ENCODE results near the gene NELL1.

Gene NELL1

DNA sequence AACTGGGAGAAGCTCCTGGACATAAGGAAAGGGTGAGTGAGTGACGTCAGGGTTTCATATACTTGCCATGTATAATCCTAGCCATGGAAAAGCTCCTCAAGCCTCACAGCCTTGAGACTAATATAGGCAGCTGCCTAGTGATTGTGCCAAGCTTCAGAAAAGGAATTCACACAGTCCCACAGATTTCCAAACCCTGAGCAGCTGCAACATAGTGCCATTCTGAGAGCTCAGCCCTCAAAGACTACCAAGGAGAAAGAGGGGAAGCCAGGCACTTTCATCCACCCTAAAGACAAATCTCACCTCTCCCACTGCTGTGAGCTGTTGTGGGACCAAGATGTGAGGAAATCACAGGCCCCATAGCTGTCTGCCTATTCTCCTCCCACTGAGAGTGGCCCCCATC is 815.6 kb downstream of the NELL1 start:
- DNase-seq (ENCODE audit: low read depth in 2 of 2), result no peak

- no peak for DNase-seq (ENCODE audit: low read depth in 2 of 2)
Observed at GRCh38 chr11:21485426-21485825, 816.0 kb downstream of the NELL1 start.

DNA sequence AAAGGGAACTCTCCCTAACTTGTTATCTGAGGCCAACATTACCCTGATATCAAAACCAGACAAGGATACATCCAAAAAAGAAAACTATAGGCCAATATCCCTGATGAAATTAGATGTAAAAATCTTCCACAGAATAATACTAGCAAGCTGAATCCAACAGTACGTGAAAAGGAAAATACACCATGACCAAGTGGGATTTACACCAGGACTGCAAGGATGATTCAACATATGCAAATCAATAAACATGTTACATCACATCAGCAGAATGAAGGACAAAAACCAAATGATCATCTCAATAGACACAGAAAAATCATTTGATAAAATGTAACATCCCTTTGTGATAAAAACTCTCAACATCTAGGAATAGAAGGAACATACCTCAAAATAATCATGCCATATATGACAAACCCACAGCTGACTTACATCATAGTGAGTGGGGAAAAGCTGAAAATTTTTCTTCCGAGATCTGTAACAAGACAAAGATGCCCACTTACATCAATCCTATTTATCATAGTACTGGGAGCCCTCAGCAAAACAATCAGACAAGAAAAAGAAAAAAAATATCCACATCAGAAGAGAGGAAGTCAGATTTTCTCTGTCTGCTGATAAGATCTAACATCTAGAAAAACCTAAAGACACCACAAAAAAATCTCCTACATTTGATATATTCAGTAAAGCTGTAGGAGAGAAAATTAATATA is 820.2 kb downstream of the NELL1 start:
- no peak for DNase-seq (ENCODE audit: low read depth in 2 of 2)

DNA sequence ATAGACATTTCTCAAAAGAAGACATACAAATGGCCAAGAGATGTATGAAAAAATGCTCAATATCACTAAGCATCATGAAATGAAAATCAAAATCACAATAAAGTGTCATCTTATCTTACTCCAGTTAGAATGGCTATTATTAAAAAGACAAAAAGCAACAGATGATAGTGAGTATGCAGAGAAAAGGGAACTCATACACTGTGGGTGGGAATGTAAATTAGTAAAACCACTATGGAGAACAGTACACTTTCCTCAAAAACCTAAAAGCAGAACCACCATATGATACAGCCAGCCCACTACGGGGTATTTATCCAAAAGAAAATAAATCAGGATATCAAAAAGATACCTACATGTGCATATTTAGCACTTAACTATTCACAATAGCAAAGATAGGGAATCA is 823.5 kb downstream of the NELL1 start:
- DNase-seq (ENCODE audit: low read depth in 2 of 2), result no peak

- no peak for DNase-seq (ENCODE audit: low read depth in 2 of 2)
Observed at GRCh38 chr11:21494946-21495345, 825.6 kb downstream of the NELL1 start.

DNA sequence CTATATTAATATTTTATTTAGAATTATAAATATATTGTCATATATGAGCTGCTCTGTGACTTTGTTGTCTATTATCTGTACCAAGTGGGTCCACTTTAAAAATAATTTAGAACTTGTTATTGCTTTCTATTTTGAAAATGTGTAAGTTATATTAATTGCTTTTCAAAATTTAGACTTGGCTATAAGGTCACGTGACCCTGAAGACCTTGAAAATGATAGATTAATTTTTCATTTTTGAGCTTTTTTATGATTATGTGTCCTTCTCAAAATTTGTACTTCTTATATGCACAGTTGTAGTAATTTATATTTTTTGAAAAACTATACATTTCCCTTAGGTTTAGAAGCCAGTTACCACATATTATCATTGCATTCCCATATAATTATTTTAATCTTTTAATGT is 826.5 kb downstream of the NELL1 start:
- DNase-seq (ENCODE audit: low read depth in 2 of 2), result no peak

DNA sequence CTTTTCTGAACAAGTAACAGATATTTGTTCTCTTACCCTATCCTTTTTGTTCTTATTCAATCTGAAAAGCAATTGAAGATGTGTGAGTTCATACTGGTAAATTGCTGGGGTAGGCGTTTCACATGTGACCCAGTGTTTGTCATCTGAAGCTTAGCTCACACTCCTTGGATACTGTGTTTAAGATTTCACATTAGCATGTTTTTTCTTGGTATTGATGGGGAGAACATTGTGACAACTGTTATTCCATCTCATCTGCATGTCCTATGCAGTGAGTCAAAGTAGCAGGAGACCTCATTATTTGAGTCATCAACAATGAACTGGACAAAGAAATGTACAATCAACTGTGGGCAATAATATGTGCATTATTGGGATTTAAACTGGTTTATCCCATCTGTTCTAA is 831.9 kb downstream of the NELL1 start:
- no peak for DNase-seq (ENCODE audit: low read depth in 2 of 2)

DNA sequence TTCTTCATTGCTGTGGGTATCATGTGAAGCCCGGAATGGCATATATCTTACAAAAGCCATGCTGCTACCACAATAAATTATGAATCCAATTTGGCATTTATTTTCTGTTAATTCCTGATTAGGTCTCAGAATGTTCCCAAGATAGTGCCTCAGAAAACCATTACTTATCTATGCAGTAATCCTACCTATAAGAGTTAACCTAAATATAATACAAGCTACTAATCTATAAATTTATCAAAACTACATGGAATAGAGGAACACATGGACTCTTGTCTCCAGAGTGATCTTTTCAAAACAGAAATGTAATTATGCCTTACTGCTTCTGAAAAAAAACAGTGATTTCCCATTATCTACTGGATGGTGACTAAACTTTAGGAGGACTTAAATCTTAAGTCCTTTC is 835.7 kb downstream of the NELL1 start:
- no peak for DNase-seq (ENCODE audit: low read depth in 2 of 2)

DNA sequence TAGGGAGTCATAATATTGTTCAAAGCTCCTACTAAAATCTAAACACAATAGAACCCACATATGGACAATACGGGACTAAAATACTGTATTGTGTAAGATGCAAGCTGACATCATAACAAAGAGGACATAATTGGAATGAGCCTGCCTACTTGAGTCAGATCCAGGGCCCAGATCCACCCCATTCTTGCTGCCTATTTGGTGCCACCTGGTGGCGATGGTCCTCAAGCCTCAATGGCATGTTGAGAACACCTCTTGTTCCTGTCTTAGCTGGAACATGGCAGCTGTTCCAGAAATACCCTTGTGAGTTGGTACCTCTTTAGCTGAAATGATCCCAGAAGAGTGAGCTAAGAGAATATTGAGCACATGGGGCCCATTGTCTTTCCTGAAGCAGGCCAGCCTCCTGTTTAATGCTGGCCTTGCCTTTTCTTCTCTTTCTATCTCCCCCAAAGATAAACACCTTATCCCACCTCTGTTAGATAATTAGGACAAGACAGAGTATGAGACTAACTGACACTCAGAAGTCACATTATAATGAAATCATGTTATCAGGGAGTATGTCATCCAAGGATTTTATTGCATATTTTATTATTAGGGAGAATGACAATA is 842.6 kb downstream of the NELL1 start:
- DNase-seq (ENCODE audit: low read depth in 2 of 2), result peak in 1 of 2 donors; percentile 20

DNA sequence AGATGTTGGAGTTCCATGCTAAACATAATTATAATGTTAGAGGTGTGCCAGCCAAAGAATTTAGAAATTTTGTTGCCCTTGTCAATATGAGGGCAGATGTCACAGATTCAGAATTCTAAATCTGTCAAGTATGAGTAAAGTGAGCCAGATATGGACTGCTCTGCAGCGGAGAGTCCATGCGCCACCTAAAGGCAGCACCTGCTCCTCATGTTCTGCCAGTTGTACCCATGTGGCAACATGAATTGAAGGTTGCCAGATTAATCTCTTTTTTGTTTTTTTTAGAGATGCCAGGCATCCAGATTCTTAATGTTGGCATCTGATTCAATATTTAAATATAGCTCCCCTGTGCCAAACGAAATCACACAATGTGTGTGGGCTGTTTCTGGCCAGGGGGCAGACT is 844.9 kb downstream of the NELL1 start:
- DNase-seq (ENCODE audit: low read depth in 2 of 2), result no peak

- DNase-seq (ENCODE audit: low read depth in 2 of 2), result no peak
Observed at GRCh38 chr11:21520244-21520643, 850.9 kb downstream of the NELL1 start.

- DNase-seq (ENCODE audit: low read depth in 2 of 2), result no peak
Observed at GRCh38 chr11:21529187-21529586, 859.8 kb downstream of the NELL1 start.

- DNase-seq (ENCODE audit: low read depth in 2 of 2), result no peak
Observed at GRCh38 chr11:21534288-21534687, 864.9 kb downstream of the NELL1 start.

GRCh38 chr11:21537980-21538379 is 868.6 kb downstream of the NELL1 start:
- DNase-seq (ENCODE audit: low read depth in 2 of 2), result no peak

DNA sequence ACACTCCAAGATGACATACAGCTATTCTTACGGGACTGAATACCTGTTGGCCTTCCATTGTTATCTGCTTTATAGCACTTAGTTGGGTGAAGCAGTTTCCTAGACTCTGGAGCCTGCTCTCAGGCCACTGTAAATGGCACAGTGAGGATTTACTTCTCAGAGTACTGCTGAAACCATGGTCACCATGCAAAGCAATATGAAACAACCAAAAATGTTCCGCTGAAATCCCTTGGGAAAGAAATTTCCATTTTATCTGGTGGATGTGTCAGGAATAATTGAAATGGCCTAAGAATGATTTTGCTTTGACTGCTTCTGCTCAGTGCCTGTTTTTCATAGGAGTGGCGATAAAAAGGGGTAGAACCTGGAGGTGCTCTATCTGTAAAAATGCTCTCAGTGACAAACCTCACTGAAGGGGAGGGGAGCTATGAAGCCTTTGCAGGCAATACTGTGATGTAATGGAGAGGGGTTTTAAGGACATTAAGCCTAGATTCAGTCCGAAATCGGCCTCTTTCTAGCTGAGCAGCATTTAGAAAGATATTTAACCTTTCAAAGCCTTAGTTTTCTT is 871.9 kb downstream of the NELL1 start:
- DNase-seq (ENCODE audit: low read depth in 2 of 2), result no peak

- DNase-seq (ENCODE audit: low read depth in 2 of 2), result no peak
Observed at GRCh38 chr11:21543901-21544300, 874.5 kb downstream of the NELL1 start.

DNA sequence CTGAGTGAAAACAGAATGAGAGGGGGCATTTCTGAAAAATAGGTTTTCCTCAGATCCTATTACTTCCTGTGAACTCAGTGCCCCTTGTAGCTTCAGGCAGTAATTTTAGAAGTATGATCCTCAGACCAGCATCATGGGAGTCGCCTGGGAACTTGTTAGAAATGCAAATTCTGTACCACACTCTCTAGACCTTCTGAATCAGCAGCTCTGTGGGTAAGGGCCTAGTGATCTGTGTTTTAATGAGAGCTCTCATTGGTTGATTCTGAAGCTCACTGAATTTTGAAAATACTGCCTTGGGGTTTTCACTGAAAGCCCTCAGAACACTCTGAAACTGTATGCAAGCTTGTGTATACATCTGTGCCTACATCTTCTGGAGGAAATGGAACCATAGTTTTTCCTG is 876.3 kb downstream of the NELL1 start:
- no peak for DNase-seq (ENCODE audit: low read depth in 2 of 2)

DNA sequence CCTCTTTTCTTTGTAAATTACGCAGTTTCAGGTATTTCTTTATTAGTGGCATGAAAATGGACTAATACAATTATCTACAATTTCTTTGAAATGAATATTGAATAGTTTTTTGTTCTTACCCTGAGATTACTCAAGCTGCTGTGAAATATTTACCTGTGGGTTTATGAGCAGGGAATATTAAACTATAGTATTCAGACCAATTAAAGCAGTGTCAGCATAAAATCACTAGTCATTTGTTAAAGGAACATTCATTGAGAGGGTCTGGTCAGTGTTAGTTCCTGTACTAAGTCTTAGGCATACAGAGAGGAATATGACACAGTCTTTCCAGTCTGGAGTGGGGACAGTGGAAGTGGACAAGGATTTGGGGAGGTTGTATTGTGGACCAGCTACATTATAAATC is 877.3 kb downstream of the NELL1 start:
- DNase-seq (ENCODE audit: low read depth in 2 of 2), result no peak

DNA sequence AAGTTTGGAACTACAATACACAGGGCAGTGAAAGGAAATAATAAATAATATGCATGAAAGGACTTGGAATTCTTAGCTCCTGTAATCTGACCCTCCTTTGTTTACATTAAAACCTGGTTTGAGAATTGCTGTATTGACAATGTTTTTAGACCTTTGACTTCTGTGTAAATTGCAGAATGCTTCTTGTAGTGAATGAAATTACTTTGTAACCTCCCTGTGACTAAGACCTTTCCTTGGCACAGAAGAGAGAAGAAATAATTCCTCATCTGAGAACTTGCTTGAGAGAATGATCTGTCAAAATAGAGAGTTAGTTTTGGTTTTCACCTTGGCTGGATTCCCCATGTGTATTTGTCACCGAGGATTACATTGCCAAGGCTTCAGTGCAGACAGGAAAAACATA is 883.5 kb downstream of the NELL1 start:
- no peak for DNase-seq (ENCODE audit: low read depth in 2 of 2)

- DNase-seq (ENCODE audit: low read depth in 2 of 2), result no peak
Observed at GRCh38 chr11:21553795-21554194, 884.4 kb downstream of the NELL1 start.

DNA sequence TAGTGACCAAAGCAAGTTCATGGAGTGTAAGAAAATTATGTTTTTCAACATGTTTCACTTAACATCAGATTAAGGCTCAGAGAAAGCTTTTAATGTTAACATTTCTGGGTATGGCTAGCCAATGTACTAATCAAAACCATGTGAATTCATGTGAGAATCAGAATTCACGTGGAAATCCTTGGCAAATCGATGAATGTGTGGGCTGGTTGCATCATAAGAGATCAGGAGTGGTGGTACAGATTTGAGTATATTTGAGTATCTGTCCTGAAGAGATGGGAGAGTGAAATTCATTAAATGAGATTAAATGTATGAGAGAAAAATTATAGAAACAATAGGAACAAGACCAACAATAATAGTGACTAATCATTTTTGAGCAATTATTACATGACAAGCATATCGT is 884.9 kb downstream of the NELL1 start:
- no peak for DNase-seq (ENCODE audit: low read depth in 2 of 2)

DNA sequence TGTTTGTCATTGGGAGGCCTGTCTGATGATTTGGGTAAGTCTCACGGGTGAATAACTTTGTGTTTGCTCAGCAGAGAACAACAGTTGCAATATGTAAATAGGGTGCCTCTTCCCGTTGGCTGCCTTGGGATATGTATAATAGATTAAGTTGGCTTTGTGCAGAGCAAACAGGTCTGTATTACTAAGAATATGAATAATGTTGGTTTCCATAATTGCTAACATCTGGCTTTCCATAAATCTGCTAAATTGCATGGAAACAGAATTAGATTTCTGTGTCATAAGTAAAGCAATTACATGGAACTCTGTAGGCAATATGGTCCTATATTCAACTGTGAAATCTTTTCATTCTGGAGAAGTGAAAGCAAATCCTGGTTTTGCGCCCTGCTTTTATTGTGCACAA is 887.5 kb downstream of the NELL1 start:
- no peak for DNase-seq (ENCODE audit: low read depth in 2 of 2)

DNA sequence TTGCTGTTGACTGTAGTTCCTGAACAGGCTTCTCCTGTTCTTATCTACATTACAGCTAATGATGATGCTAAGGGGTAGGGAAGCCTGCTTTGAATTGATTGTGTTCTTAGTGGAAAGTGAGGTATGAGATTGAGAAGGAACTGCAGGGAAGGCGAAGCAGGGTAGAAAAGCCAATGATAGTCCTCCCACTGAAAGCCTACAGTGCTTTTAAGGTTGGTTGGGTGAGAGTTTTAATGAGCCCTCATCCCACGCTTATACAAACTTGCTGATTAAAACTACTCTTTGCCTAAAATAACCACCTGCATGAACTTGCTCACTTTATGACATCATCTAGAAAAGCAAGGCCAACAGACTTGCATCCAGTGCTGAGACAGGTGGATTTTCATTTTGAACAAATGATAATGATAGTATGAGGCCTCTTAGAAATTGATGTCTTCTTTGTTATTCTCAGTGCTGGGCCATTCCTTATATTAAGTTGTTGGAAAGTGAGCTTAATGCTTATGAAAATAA is 891.1 kb downstream of the NELL1 start:
- no peak for DNase-seq (ENCODE audit: low read depth in 2 of 2)
